IPS-NIHi11 (cell line): ENCODE data around the gene SLC5A5.
A peak's percentile ranks its signal among the peaks of the same experiment; 100 is the strongest.
"Not testable (repeated sequence)": the region's sequence is repeated elsewhere in the genome, so short reads cannot be mapped to it uniquely, and the experiment has no call there.

Experiments used
- DNase-seq: peaks from one replicate; pipeline ENCODE4 v3.0.0; 2012; ENCODE audit warnings: mixed read lengths, low spot score

SLC5A5 gene

GRCh38 chr19:17871032-17871877, 490 bp upstream of the SLC5A5 start:
- DNase-seq: no peak

GRCh38 chr19:17872251-17873001, 681 bp downstream of the SLC5A5 start:
- DNase-seq: no peak

- peak; percentile 96 for DNase-seq
Observed at GRCh38 chr19:17873786-17874757, 2.3 kb downstream of the SLC5A5 start.

GRCh38 chr19:17874758-17875135, 3.0 kb downstream of the SLC5A5 start:
- no peak for DNase-seq

- no peak for DNase-seq
Observed at GRCh38 chr19:17877696-17878095, 6.0 kb downstream of the SLC5A5 start.

GRCh38 chr19:17879466-17879865, 7.7 kb downstream of the SLC5A5 start:
- no peak for DNase-seq

GRCh38 chr19:17881701-17882100, 10.0 kb downstream of the SLC5A5 start:
- no peak for DNase-seq

- peak; percentile 87 for DNase-seq
Observed at GRCh38 chr19:17883627-17884410, 12.1 kb downstream of the SLC5A5 start.

GRCh38 chr19:17886515-17886914, 14.8 kb downstream of the SLC5A5 start:
- DNase-seq: no peak

- DNase-seq: not testable (repeated sequence)
Observed at GRCh38 chr19:17887221-17887620, 15.5 kb downstream of the SLC5A5 start.

GRCh38 chr19:17888260-17888659, 16.5 kb downstream of the SLC5A5 start:
- no peak for DNase-seq

- DNase-seq: peak; percentile 89
Observed at GRCh38 chr19:17889609-17890214, 18.0 kb downstream of the SLC5A5 start.

GRCh38 chr19:17893766-17894165, 22.0 kb downstream of the SLC5A5 start:
- peak; percentile 58 for DNase-seq

- DNase-seq: no peak
Observed at GRCh38 chr19:17902701-17903100, 31.0 kb downstream of the SLC5A5 start.

GRCh38 chr19:17908244-17908643, 36.5 kb downstream of the SLC5A5 start:
- DNase-seq: no peak

- DNase-seq: peak; percentile 46
Observed at GRCh38 chr19:17909003-17909732, 37.4 kb downstream of the SLC5A5 start.

- no peak for DNase-seq
Observed at GRCh38 chr19:17910791-17911360, 39.1 kb downstream of the SLC5A5 start.

- DNase-seq: no peak
Observed at GRCh38 chr19:17915940-17916593, 44.3 kb downstream of the SLC5A5 start.

GRCh38 chr19:17918151-17918550, 46.4 kb downstream of the SLC5A5 start:
- not testable (repeated sequence) for DNase-seq
